ENCODE results near the gene GINM1.

DNA sequence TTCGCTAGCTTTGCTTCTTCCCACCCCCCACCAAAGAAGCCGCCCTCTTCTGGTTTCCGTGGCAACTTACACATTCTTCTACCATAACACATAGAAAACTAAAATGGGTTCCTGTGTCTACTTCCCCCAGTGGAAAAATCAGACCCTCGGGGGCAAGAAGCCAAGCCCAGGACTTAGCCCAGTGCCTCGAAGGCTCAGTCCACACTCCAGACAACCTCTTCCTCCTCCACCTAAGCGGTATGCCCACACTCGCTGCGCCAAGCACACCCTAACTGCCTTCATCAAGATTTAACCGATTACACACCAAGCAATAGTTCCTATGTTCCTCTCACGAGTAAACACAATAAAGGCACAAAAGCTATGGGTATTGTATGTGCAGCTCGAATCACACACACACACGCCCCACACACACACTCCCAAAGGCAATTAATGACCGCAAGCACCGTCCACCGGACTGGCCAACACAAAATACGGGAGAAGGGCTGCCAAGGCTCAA is 20.9 kb upstream of the GINM1 start:
- TF ChIP-seq CTCF (conservative IDR thresholded peaks at IDR 0.05) (no peak), EZH2 (IDR thresholded peaks at IDR 0.05; ENCODE audit: low read depth) (no peak)

Measured in PC-9 (cell line).